HEK293 (cell line): ENCODE data around the gene MED8.

Source experiments
- CTCF ChIA-PET: fragments of 350-600 bp; formaldehyde crosslinking; extraction: SDS; loops from one replicate; lab custom pipeline; 2021; ENCODE audit warnings: antibody characterized with exemption; lab: Yijun Ruan, JAX
- POLR2A ChIA-PET: fragments of 300-600 bp; formaldehyde crosslinking; extraction: SDS; loops from one replicate; lab custom pipeline; 2020; ENCODE audit warnings: antibody characterized with exemption, inconsistent platforms; lab: Yijun Ruan, JAX
- H3K27ac ChIP-seq: fragments of 200-500 bp; sonication (Bioruptor generic); 2 replicates; pipeline ENCODE4 v1.5.1; 2014; ENCODE audit warnings: low read depth, low read length, control low read depth, inconsistent platforms; ENCODE audit errors: extremely low read depth
- H3K36me3 ChIP-seq, 2 experiments: fragments of 200-500 bp in 1 of 2; sonication (Bioruptor generic) in 1 of 2; 1 replicate in 1 of 2; 2 replicates in 1 of 2; pipeline ENCODE4 v1.5.1; 2014 to 2017; ENCODE audit warnings: inconsistent platforms in 2 of 2, low read length in 2 of 2; ENCODE audit not compliant: control insufficient read depth in 2 of 2, insufficient read depth in 1 of 2
- H3K4me1 ChIP-seq: fragments of 200-500 bp; sonication (Bioruptor generic); 2 replicates; pipeline ENCODE4 v1.5.1; 2014; ENCODE audit warnings: mild to moderate bottlenecking, low read length, inconsistent platforms; ENCODE audit not compliant: control insufficient read depth, insufficient read depth
- H3K4me3 ChIP-seq: 2 replicates; pipeline ENCODE4 v1.5.1; 2011; ENCODE audit warnings: low read depth, mild to moderate bottlenecking, control low read depth, low read length, moderate library complexity
- H3K9me3 ChIP-seq: fragments of 200-500 bp; sonication (Bioruptor generic); 2 replicates; pipeline ENCODE4 v1.5.1; 2014; ENCODE audit warnings: low read depth, low read length, inconsistent platforms; ENCODE audit not compliant: control insufficient read depth, insufficient read depth
- EGR2 ChIP-seq: fragments of 450-650 bp; formaldehyde crosslinking; IDR thresholded peaks from 2 replicates; pipeline ENCODE4 v1.5.1; 2016; ENCODE audit warnings: low read depth, missing biosample characterization, missing genetic modification characterization
- GLIS1 ChIP-seq: fragments of 450-650 bp; formaldehyde crosslinking; IDR thresholded peaks from 2 replicates; pipeline ENCODE4 v1.5.1; 2016; ENCODE audit warnings: missing biosample characterization, missing genetic modification characterization
- GLIS2 ChIP-seq: fragments of 450-650 bp; formaldehyde crosslinking; IDR thresholded peaks from 2 replicates; pipeline ENCODE4 v1.5.1; 2016; ENCODE audit warnings: missing biosample characterization, missing genetic modification characterization
- KLF1 ChIP-seq: fragments of 450-650 bp; formaldehyde crosslinking; IDR thresholded peaks from 2 replicates; pipeline ENCODE4 v1.5.1; 2016; ENCODE audit warnings: missing biosample characterization, missing genetic modification characterization
- PRDM1 ChIP-seq: fragments of 450-650 bp; formaldehyde crosslinking; IDR thresholded peaks from 2 replicates; pipeline ENCODE4; 2016; ENCODE audit warnings: missing biosample characterization, missing genetic modification characterization
- SALL2 ChIP-seq: fragments of 450-650 bp; formaldehyde crosslinking; IDR thresholded peaks from 2 replicates; pipeline ENCODE4 v1.5.0; 2017; ENCODE audit warnings: missing biosample characterization, mild to moderate bottlenecking, missing genetic modification characterization, borderline replicate concordance
- SP2 ChIP-seq: fragments of 450-650 bp; formaldehyde crosslinking; IDR thresholded peaks from 2 replicates; pipeline ENCODE4 v1.5.1; 2016; ENCODE audit warnings: missing biosample characterization, missing genetic modification characterization
- SP3 ChIP-seq: fragments of 450-650 bp; formaldehyde crosslinking; IDR thresholded peaks from 2 replicates; pipeline ENCODE4 v1.5.1; 2016; ENCODE audit warnings: missing biosample characterization, missing genetic modification characterization
- ZBTB17 ChIP-seq: fragments of 450-650 bp; formaldehyde crosslinking; IDR thresholded peaks from 2 replicates; pipeline ENCODE4 v1.5.1; 2016; ENCODE audit warnings: missing biosample characterization, missing genetic modification characterization
- ZFHX2 ChIP-seq: fragments of 450-650 bp; formaldehyde crosslinking; conservative IDR thresholded peaks from 2 replicates; pipeline ENCODE4 v1.5.1; 2016; ENCODE audit warnings: missing biosample characterization, missing genetic modification characterization
- ZNF341 ChIP-seq: fragments of 450-650 bp; formaldehyde crosslinking; IDR thresholded peaks from 2 replicates; pipeline ENCODE4; 2016; ENCODE audit warnings: low read depth, missing biosample characterization, missing genetic modification characterization
- ZNF366 ChIP-seq: fragments of 450-650 bp; formaldehyde crosslinking; conservative IDR thresholded peaks from 2 replicates; pipeline ENCODE4 v1.5.1; 2016; ENCODE audit warnings: missing biosample characterization, missing genetic modification characterization
- ZNF514 ChIP-seq: fragments of 450-650 bp; formaldehyde crosslinking; IDR thresholded peaks from 2 replicates; pipeline ENCODE4 v1.5.1; 2016; ENCODE audit warnings: missing biosample characterization, missing genetic modification characterization
- ZNF548 ChIP-seq: fragments of 450-650 bp; formaldehyde crosslinking; IDR thresholded peaks from 2 replicates; pipeline ENCODE4 v1.5.1; 2016; ENCODE audit warnings: missing biosample characterization, missing genetic modification characterization
- ZNF600 ChIP-seq: fragments of 450-650 bp; formaldehyde crosslinking; IDR thresholded peaks from 2 replicates; pipeline ENCODE4 v1.5.1; 2016; ENCODE audit warnings: missing biosample characterization, missing genetic modification characterization
- TF ChIP-seq, protein P1 (sequence below): fragments of 450-650 bp; formaldehyde crosslinking; IDR thresholded peaks from 2 replicates; pipeline ENCODE4 v1.5.1; 2016; ENCODE audit warnings: missing biosample characterization, missing genetic modification characterization
- TF ChIP-seq, protein P2 (sequence below): fragments of 450-650 bp; formaldehyde crosslinking; IDR thresholded peaks from 2 replicates; pipeline ENCODE4 v1.5.1; 2016; ENCODE audit warnings: missing biosample characterization, missing genetic modification characterization
- TF ChIP-seq, protein P3 (sequence below): fragments of 450-650 bp; formaldehyde crosslinking; IDR thresholded peaks from 2 replicates; pipeline ENCODE4 v1.5.1; 2016; ENCODE audit warnings: missing biosample characterization, missing genetic modification characterization
- TF ChIP-seq, protein P4 (sequence below): fragments of 450-650 bp; formaldehyde crosslinking; IDR thresholded peaks from 2 replicates; pipeline ENCODE4 v1.5.1; 2017; ENCODE audit warnings: missing biosample characterization, missing genetic modification characterization

MED8 gene

DNA sequence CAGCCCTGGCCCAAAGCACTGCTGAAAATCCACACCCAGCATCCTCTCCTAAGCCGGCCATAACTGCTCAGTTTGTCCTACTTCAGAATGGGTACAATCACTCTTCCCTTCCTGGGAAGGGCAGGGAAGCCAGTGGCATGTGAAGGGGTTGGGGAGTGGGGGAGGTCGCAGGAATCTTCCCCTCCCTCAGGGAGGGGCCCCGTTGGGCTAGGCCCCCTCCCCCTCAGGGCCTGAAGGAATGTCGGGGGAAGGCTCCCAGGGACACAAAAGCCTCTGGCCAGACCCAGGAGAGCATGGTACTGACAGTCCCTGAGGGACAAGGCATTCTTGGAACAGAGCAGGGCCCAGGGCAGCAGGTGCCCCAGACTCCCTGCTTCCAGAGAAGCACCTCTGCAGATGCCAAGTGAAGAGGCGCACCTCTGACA is 23.0 kb downstream of the MED8 start:
- Histone ChIP-seq H3K4me3 (peak overlapping the region; percentile 51), H3K36me3 (peaks cover 12 to 43% of the 10 kb centered on the region in 2 experiments), H3K27ac (no peak overlapping the region), H3K4me1 (peaks cover 8% of the 10 kb centered on the region; the same call in 1 of the 2 replicates), H3K9me3 (no peaks in the 10 kb centered on the region)
- ChIA-PET CTCF (no interaction called here), POLR2A (interaction anchor here (0.6 to 2.7 kb wide), 4 partner anchors 8 to 341 kb away, joined by 3 to 34 read pairs (median 12); partner anchors contain the start of genes CDC20, MED8, ST3GAL3 and SZT2)
- TF ChIP-seq, protein P1, sequence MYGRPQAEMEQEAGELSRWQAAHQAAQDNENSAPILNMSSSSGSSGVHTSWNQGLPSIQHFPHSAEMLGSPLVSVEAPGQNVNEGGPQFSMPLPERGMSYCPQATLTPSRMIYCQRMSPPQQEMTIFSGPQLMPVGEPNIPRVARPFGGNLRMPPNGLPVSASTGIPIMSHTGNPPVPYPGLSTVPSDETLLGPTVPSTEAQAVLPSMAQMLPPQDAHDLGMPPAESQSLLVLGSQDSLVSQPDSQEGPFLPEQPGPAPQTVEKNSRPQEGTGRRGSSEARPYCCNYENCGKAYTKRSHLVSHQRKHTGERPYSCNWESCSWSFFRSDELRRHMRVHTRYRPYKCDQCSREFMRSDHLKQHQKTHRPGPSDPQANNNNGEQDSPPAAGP (tag by site-specific recombination) = peak; percentile 80
- TF ChIP-seq ZNF600 (tag by site-specific recombination) (no peak), SP3 (tag by site-specific recombination) (0 out of 2 replicates have a peak, but pooled peaks have one; percentile 10)
- TF ChIP-seq, protein P2, sequence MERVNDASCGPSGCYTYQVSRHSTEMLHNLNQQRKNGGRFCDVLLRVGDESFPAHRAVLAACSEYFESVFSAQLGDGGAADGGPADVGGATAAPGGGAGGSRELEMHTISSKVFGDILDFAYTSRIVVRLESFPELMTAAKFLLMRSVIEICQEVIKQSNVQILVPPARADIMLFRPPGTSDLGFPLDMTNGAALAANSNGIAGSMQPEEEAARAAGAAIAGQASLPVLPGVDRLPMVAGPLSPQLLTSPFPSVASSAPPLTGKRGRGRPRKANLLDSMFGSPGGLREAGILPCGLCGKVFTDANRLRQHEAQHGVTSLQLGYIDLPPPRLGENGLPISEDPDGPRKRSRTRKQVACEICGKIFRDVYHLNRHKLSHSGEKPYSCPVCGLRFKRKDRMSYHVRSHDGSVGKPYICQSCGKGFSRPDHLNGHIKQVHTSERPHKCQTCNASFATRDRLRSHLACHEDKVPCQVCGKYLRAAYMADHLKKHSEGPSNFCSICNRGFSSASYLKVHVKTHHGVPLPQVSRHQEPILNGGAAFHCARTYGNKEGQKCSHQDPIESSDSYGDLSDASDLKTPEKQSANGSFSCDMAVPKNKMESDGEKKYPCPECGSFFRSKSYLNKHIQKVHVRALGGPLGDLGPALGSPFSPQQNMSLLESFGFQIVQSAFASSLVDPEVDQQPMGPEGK = peak; percentile 15; the same call in 1 of the 2 replicates

DNA sequence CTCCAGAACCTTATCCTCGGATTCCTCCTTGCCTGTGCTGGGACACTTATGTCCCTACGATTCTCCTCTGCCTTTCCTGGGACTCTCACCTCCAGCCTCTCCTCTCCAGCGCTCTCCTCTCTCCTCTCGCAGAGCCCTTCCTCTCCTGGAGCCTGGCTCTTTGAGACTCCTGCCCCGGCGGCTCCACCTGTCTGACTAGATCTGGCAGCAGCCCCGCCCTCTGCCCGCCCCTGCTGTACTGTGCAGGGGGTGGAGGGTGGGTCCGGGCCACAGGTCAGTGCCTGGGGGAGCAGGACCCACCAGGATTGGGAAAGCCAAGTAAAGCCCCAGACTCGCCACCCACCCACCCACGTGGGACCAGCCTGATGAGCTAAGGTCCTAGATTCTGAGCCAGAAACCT is 23.4 kb downstream of the MED8 start:
- Histone ChIP-seq H3K27ac (no peak overlapping the region), H3K36me3 (peaks cover 16 to 48% of the 10 kb centered on the region in 2 experiments)
- POLR2A ChIA-PET = interaction anchor here (0.6 to 2.7 kb wide), 3 partner anchors 23 to 341 kb away, joined by 3 to 20 read pairs (median 4); partner anchors contain the start of genes MED8, ST3GAL3 and SZT2

DNA sequence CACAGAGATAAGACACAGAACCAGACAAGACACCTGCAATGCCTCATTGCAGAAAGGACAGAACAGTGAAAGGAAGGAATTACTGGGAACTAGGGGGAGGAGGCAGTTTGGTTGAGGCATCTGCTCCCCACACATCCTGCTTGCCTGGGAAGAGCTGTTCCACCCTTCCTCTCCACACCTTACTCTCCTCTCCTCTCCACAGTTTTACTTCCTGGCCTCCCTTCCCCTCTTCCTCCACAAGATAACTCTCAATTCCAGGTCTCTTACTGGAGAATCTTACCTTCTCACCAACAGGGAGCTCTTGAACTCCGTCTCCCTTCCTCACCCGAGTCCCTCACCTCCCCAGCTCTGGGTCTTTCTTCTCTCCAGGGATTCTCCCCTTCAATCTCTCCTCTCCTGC is 23.9 kb downstream of the MED8 start:
- no peaks in the 10 kb centered on the region for H3K9me3 ChIP-seq
- H3K4me1 ChIP-seq = peaks cover 7% of the 10 kb centered on the region
- POLR2A ChIA-PET = interaction anchor here (1.1 kb wide), 1 partner anchor 342 kb away, joined by 4 read pairs; the partner anchor contains the start of gene ST3GAL3
- no peak overlapping the region for H3K27ac ChIP-seq
- H3K4me3 ChIP-seq = no peak overlapping the region
- TF ChIP-seq ZNF341 (tag by site-specific recombination) = peak; percentile 62
- peak; percentile 55 for TF ChIP-seq ZNF366 (tag by site-specific recombination)
- TF ChIP-seq, protein P3, sequence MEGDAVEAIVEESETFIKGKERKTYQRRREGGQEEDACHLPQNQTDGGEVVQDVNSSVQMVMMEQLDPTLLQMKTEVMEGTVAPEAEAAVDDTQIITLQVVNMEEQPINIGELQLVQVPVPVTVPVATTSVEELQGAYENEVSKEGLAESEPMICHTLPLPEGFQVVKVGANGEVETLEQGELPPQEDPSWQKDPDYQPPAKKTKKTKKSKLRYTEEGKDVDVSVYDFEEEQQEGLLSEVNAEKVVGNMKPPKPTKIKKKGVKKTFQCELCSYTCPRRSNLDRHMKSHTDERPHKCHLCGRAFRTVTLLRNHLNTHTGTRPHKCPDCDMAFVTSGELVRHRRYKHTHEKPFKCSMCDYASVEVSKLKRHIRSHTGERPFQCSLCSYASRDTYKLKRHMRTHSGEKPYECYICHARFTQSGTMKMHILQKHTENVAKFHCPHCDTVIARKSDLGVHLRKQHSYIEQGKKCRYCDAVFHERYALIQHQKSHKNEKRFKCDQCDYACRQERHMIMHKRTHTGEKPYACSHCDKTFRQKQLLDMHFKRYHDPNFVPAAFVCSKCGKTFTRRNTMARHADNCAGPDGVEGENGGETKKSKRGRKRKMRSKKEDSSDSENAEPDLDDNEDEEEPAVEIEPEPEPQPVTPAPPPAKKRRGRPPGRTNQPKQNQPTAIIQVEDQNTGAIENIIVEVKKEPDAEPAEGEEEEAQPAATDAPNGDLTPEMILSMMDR = no peak
- no peak for TF ChIP-seq ZNF548 (tag by site-specific recombination)
- TF ChIP-seq ZNF514 (tag by site-specific recombination) = no peak
- peak; percentile 66; the same call in 1 of the 2 replicates for TF ChIP-seq PRDM1 (tag by site-specific recombination)
- CTCF ChIA-PET = no interaction called here
- peaks cover 17 to 53% of the 10 kb centered on the region in 2 experiments for H3K36me3 ChIP-seq

More for the DNA sequence above, 23.4 kb downstream of the MED8 start:
- Histone ChIP-seq H3K4me3 (no peak overlapping the region), H3K9me3 (no peaks in the 10 kb centered on the region), H3K4me1 (peaks cover 8% of the 10 kb centered on the region; the same call in 1 of the 2 replicates)
- TF ChIP-seq SALL2 (tag by site-specific recombination) (no peak), GLIS1 (peak; percentile 62), GLIS2 (tag by site-specific recombination) (peak; percentile 32; the same call in 1 of the 2 replicates), KLF1 (peak; percentile 93), ZBTB17 (no peak), ZFHX2 (tag by site-specific recombination) (peak; percentile 57), EGR2 (tag by site-specific recombination) (peak; percentile 62; the same call in 1 of the 2 replicates), SP2 (tag by site-specific recombination) (peak; percentile 41)
- TF ChIP-seq, protein P4, sequence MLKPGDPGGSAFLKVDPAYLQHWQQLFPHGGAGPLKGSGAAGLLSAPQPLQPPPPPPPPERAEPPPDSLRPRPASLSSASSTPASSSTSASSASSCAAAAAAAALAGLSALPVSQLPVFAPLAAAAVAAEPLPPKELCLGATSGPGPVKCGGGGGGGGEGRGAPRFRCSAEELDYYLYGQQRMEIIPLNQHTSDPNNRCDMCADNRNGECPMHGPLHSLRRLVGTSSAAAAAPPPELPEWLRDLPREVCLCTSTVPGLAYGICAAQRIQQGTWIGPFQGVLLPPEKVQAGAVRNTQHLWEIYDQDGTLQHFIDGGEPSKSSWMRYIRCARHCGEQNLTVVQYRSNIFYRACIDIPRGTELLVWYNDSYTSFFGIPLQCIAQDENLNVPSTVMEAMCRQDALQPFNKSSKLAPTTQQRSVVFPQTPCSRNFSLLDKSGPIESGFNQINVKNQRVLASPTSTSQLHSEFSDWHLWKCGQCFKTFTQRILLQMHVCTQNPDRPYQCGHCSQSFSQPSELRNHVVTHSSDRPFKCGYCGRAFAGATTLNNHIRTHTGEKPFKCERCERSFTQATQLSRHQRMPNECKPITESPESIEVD (tag by site-specific recombination) = no peak
- TF ChIP-seq, protein P2 = 0 out of 2 replicates have a peak, but pooled peaks have one; percentile 6
- CTCF ChIA-PET = no interaction called here
